HG02973 (cell line): ENCODE results near the gene KRT6C.
"Not testable (repeated sequence)": the region's sequence is repeated elsewhere in the genome, so short reads cannot be mapped to it uniquely, and the experiment has no call there.

ENCODE experiments used
- ATAC-seq: cut with Tn5 transposase; IDR thresholded peaks from one replicate; pipeline ENCODE4 v1.9.1; 2021; ENCODE audit warnings: moderate library complexity; ENCODE audit not compliant: unreplicated experiment

Gene KRT6C

DNA sequence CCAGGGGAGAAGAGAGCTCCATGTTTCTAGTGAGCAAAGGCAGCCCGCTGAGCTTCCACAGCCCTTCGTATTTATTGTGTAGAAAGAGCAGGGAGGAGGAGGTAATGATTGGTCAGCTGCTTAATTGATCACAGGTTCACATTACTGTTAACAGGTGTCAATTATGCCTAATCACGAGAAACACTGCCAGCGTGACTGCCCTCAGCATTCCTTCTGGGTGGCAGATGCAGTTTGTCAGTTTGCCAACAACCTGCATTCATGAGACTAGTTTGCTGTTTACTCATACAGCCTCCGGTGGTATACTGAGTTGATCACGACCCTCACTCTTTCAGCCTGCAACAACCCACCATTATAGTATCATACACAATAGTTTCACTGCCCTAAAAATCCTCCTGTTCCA lies 27.0 kb upstream of the KRT6C start:
- ATAC-seq, result not testable (repeated sequence)

- no peak for ATAC-seq
Observed at GRCh38 chr12:52499806-52500560, 26.4 kb upstream of the KRT6C start.

DNA sequence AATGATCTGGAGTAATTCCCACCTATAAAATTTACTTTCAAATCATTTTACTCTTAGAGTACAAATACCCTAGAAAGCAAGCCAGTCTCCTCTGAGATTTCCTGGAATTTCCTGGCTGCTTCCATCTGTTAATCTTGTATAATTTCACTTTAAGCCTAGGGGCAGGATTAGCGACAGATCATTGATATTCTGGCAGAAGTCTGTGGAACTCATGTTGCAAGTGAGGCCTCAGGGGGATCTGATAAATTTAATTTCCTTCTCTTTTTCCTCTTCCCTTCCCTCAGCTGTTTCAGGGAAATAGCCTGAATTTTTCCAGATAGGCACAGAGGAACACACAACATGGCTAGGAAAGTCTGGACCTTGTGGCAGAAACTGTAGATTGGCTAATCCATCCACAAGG lies 25.3 kb upstream of the KRT6C start:
- ATAC-seq, result no peak

DNA sequence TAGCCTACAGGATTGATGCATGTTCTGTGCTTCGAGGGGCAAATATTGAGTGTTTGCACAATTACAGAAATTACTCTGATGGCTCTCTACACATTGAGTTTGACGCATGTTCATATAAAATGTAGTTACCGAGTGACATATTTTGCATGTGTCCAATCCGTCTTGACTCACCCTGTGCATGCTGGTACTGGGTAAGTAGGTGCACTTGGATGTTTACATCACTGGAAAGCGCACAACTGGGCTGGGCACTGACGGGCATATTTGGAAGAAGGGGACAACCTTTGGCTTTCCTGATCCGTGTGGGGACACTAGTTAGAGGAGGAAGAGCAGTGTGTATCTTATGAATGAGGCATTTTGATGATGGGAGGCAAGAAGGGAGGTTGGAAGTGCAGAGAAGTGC lies 24.4 kb upstream of the KRT6C start:
- no peak for ATAC-seq

- no peak for ATAC-seq
Observed at GRCh38 chr12:52496590-52497071, 23.0 kb upstream of the KRT6C start.

DNA sequence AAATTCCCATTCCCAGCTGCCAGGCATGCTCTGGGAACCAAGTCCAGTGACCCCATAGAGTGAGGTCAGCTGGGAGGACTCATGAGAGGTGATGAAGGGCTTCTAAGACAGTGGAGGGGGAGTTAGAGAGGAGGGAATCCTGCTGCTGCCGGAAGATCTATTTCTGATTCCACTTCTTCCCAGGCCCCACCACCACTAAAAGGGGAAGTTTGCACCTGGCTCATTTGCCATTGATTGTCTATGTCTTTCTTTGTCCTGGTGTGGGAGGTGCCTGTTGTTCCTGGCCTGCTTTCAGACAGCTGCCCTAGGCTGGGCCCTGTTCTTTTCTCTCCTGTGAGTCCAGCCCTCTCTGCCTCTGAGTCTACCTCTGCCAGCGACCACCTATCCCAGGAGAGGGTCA lies 22.4 kb upstream of the KRT6C start:
- ATAC-seq, result no peak

DNA sequence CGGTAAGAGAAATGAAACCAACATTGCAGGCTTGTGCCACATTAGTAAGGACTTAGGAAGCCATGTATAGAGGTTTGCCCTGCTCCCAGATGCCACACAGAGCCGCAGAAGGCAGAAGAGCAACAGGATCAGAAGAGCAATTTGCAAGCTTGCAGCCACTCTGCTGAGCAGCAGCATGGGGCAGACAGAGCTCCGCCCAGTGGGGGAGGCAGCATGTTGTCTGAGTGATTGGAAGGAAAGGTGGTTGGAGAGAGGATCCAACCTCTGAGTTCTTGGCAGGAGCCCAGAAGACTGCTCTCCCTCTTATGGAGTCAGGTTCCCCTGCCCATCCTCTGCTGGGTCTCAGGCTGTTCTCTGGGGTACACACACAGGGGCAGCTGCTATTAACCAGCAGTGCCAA lies 21.8 kb upstream of the KRT6C start:
- ATAC-seq, result no peak

GRCh38 chr12:52494518-52494917 lies 20.9 kb upstream of the KRT6C start:
- no peak for ATAC-seq

GRCh38 chr12:52494100-52494499 lies 20.5 kb upstream of the KRT6C start:
- ATAC-seq, result no peak

GRCh38 chr12:52493172-52493571 lies 19.6 kb upstream of the KRT6C start, which contains the start of gene KRT6A:
KRT6A (minus strand) TSS chr12:52493257; CDS start chr12:52493188, 69 bp downstream.
- ATAC-seq, result no peak

DNA sequence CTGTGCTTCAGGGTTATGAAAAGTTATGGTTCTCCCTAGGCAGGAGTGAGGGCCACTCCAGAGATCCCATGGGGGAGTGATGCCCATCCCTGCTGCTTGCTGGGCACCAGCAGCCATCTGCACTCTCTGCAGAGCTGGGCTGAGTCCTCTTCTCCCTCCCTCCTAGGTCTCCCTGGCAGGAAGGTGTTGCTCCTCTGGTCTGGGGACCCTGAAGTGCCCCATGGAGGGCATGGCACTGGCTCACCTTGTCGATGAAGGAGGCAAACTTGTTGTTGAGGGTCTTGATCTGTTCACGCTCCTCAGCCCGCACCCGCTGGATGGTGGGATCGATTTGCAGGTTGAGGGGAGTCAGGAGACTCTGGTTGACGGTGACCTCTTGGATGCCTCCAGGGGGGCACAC lies 18.8 kb upstream of the KRT6C start:
- not testable (repeated sequence) for ATAC-seq

DNA sequence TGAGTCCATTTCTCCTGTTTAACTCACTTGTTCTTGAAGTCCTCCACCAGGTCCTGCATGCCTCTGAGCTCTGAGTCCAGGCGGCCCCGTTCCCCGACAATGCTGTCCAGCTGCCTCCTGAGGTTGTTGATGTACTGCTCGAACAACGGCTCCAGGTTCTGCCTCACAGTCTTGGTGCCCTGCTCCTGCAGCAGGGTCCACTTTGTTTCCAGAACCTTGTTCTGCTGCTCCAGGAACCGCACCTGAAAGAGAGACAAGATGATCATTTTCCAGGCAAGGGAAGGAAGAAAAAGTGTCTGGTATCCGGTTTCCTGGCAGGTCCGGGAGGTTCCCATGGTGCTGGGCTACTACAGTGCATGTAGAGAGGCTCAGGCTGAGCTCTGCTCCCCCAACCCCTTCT lies 17.9 kb upstream of the KRT6C start:
- ATAC-seq, result not testable (repeated sequence)

GRCh38 chr12:52488736-52489135 lies 15.1 kb upstream of the KRT6C start:
- ATAC-seq, result no peak

- ATAC-seq, result not testable (repeated sequence)
Observed at GRCh38 chr12:52487744-52488443, 14.3 kb upstream of the KRT6C start.

DNA sequence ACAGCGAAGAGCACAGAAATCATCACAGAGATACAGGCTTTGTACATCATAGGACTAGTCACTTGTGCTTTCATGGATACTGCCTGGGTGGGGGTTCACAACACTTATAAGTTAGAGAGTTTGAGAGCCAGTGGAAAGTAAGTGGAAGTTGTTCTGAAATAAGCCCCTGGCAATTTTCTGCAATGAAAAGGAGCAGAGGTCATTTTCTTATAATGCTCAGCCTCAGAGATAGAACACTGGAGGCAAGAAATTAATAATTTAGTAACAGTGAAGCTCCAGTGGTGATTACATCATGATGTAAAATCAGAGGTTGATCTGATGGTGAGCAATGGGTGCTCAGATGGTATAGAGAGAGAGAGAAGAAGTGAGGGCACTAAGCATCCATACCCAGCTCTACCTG lies 13.6 kb upstream of the KRT6C start:
- ATAC-seq, result no peak

DNA sequence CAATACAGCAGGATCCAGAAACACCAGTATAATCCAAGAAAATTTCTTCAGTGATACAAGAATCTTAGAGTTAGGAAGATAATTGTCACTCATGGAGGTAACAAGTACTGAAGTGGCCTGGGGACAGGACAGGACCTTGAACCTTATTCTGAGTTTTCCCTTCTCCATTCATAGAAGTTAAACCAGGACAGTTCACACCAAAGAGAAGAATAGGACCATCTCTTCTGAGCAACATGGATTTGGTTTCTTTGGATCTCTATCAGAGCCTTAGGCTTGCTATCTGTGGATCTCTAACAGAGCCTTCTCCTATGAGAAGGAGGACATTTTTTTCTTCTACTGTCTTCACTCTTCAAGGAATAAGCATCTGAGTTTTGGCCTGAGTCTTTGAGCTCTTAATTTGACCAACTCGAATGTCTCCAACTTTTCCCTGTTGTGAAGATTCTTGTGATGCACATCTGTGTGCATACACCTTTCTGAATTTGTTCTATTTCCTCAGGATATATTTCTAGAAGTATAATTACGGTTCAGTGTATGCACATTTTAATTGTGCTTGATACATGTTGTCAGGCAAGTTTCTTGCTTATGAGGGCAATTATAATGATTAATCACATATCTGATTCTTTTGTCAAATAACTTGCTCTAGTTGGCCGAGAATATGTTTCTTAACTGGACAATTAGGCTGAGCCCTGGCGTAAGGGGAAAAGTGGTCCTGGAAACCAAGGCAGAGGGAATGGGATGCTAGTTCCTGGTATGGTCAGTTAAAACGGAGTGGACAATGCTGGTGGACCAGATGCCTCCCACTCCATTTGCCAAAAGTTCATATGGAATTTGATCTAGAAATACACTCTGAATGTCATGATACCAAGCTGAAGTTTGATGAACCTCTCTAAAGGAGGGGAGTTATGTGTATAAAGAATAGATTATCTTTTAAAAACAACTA lies 12.8 kb upstream of the KRT6C start:
- no peak for ATAC-seq

DNA sequence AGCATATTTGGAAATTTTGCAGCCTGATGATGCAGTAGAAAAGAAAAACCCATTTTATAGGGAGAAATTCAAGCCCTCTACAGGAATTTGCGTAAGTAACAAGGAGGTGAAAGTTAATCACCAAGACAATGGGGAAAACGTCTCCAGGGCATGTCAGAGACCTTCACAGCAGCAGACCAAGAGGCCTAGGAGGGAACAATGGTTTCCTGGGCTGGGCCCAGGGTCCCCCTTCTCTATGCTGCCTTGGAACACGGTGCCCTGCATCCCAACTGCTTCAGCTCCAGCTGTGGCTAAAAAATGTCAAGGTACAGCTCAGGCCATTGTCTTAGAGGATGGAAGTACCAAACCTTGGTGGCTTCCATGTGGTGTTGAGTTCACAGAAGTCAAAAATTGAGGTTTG lies 6.5 kb upstream of the KRT6C start:
- no peak for ATAC-seq

DNA sequence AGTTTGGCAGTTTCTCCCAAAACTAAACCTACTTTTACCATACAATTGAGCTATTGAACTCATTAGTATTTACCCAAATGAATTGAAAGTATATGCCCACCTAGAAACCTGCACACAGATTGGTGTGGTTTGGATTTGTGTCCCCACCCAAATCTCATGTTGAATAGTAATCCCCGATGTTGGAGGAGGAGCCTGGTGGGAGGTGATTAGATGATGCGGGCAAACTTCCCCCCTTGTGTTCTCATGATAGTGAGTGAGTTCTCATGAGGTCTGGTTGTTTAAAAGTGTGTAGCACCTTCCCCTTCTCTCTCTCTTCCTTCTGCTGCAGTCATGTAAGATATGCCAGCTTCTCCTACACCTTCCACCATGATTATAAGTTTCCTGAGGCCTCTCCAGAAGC lies 4.0 kb upstream of the KRT6C start:
- no peak for ATAC-seq

- ATAC-seq, result no peak
Observed at GRCh38 chr12:52474212-52474611, 607 bp upstream of the KRT6C start.

DNA sequence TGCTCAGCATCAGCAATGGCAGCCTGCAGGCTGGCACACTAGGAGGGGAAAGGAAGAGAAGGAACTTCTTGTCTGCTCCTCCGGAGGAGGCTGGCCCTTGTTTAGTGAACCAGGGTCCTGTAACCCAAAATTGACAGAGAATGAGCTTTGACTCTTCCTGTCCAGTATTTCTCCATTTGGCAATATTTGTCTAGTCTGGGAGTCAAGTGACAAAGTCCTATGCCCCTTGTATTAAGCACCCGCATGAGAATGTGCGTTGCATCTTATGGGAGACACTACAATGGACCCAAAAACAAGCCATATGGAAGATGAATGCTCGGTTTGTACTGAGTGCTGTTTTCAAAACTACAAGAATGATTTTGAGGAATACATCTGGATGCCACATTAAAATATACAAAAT lies 3.8 kb downstream of the KRT6C start:
- ATAC-seq, result no peak

DNA sequence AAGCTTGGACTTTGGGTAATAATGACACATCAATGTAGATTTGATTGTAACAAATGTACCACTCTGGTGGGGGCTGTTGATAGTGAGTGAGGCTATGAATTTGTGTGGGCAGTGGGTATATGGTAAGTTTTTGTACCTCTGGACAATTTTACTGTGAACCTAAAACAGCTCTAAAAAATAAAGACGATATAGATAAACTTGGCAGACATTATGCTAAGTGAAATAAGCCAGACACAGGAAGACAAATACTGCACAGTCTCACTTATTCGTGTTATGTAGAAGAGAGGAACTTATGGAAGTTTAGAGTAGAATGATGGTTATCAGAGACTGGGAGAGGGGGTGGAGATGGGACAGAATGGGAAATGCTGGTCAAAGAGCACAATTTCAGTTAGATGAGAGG lies 8.7 kb downstream of the KRT6C start:
- no peak for ATAC-seq
